ENCODE results near the gene CYP3A5.
A peak's percentile ranks its signal among the peaks of the same experiment; 100 is the strongest.

Gene CYP3A5

GRCh38 chr7:99619571-99620130 is 60.1 kb downstream of the CYP3A5 start:
- peaks cover 82% of the 10 kb centered on the region for H3K4me1 Mint-ChIP-seq

GRCh38 chr7:99618726-99619125 is 61.1 kb downstream of the CYP3A5 start:
- H3K9me3 Mint-ChIP-seq, result no peaks in the 10 kb centered on the region
- H3K27me3 Mint-ChIP-seq, result no peaks in the 10 kb centered on the region
- peaks cover 49% of the 10 kb centered on the region for H3K36me3 Mint-ChIP-seq (ENCODE audit: low read depth)
- DNase-seq (no peak), ATAC-seq (no peak)
- H3K4me3 Mint-ChIP-seq, result peak overlapping the region; percentile 92
- H3K4me1 Mint-ChIP-seq, result peaks cover 74% of the 10 kb centered on the region
- peak overlapping the region; percentile 92 for H3K27ac Mint-ChIP-seq

More at GRCh38 chr7:99619571-99620130, 60.1 kb downstream of the CYP3A5 start:
- Mint-ChIP-seq H3K9me3 (no peaks in the 10 kb centered on the region), H3K27ac (peak overlapping the region; percentile 92), H3K36me3 (ENCODE audit: low read depth) (peaks cover 59% of the 10 kb centered on the region), H3K4me3 (peak overlapping the region; percentile 92), H3K27me3 (no peaks in the 10 kb centered on the region)
- no peak for ATAC-seq
- no peak for DNase-seq

GRCh38 chr7:99617192-99617781 is 62.5 kb downstream of the CYP3A5 start:
- no peaks in the 10 kb centered on the region for H3K9me3 Mint-ChIP-seq
- peak overlapping the region; percentile 92 for H3K27ac Mint-ChIP-seq
- H3K4me3 Mint-ChIP-seq, result peak overlapping the region; percentile 92
- DNase-seq, result no peak
- no peak for ATAC-seq
- peaks cover 36% of the 10 kb centered on the region for H3K36me3 Mint-ChIP-seq (ENCODE audit: low read depth)
- H3K4me1 Mint-ChIP-seq, result peaks cover 60% of the 10 kb centered on the region
- H3K27me3 Mint-ChIP-seq, result no peaks in the 10 kb centered on the region

- Mint-ChIP-seq H3K36me3 (ENCODE audit: low read depth) (peaks cover 31% of the 10 kb centered on the region), H3K4me1 (peaks cover 54% of the 10 kb centered on the region), H3K27ac (peak within 1 kb of the TSS; percentile 92), H3K9me3 (no peaks in the 10 kb centered on the region), H3K27me3 (no peaks in the 10 kb centered on the region), H3K4me3 (peak within 1 kb of the TSS; percentile 92)
- peak; percentile 85 for DNase-seq
- ATAC-seq, result peak; percentile 96
Observed at GRCh38 chr7:99616359-99617191, 63.2 kb downstream of the CYP3A5 start, which contains the start of gene ZSCAN25. TSS of gene ZSCAN25 (plus strand) at chr7:99616946. CDS start at chr7:99619607, 2,661 bp downstream.

GRCh38 chr7:99615989-99616358 is 63.8 kb downstream of the CYP3A5 start:
- H3K27me3 Mint-ChIP-seq, result no peaks in the 10 kb centered on the region
- peaks cover 48% of the 10 kb centered on the region for H3K4me1 Mint-ChIP-seq
- H3K4me3 Mint-ChIP-seq, result peak overlapping the region; percentile 92
- no peaks in the 10 kb centered on the region for H3K9me3 Mint-ChIP-seq
- H3K27ac Mint-ChIP-seq, result peak overlapping the region; percentile 92
- H3K36me3 Mint-ChIP-seq (ENCODE audit: low read depth), result peaks cover 26% of the 10 kb centered on the region
- DNase-seq (no peak), ATAC-seq (no peak)

- Mint-ChIP-seq H3K9me3 (no peaks in the 10 kb centered on the region), H3K27ac (no peak overlapping the region), H3K36me3 (ENCODE audit: low read depth) (peaks cover 16% of the 10 kb centered on the region), H3K4me3 (no peak overlapping the region), H3K4me1 (peaks cover 37% of the 10 kb centered on the region), H3K27me3 (no peaks in the 10 kb centered on the region)
- DNase-seq, result no peak
- ATAC-seq, result no peak
Observed at GRCh38 chr7:99614495-99614894, 65.3 kb downstream of the CYP3A5 start.

- no peaks in the 10 kb centered on the region for H3K4me1 Mint-ChIP-seq
- H3K9me3 Mint-ChIP-seq, result no peaks in the 10 kb centered on the region
- no peak for ATAC-seq
- H3K27me3 Mint-ChIP-seq, result no peaks in the 10 kb centered on the region
- H3K27ac Mint-ChIP-seq, result no peak overlapping the region
- no peaks in the 10 kb centered on the region for H3K36me3 Mint-ChIP-seq (ENCODE audit: low read depth)
- no peak overlapping the region for H3K4me3 Mint-ChIP-seq
- DNase-seq, result no peak
Observed at GRCh38 chr7:99607548-99607947, 72.2 kb downstream of the CYP3A5 start.

- Mint-ChIP-seq H3K9me3 (no peaks in the 10 kb centered on the region), H3K27me3 (no peaks in the 10 kb centered on the region), H3K36me3 (ENCODE audit: low read depth) (no peaks in the 10 kb centered on the region), H3K4me3 (no peak overlapping the region), H3K4me1 (no peaks in the 10 kb centered on the region), H3K27ac (no peak overlapping the region)
- ATAC-seq, result no peak
- DNase-seq, result no peak
Observed at GRCh38 chr7:99606531-99606930, 73.3 kb downstream of the CYP3A5 start.

- Mint-ChIP-seq H3K4me3 (no peak overlapping the region), H3K27me3 (no peaks in the 10 kb centered on the region), H3K4me1 (no peaks in the 10 kb centered on the region), H3K27ac (no peak overlapping the region), H3K36me3 (ENCODE audit: low read depth) (no peaks in the 10 kb centered on the region), H3K9me3 (no peaks in the 10 kb centered on the region)
- no peak for DNase-seq
- ATAC-seq, result no peak
Observed at GRCh38 chr7:99605527-99605926, 74.3 kb downstream of the CYP3A5 start.

GRCh38 chr7:99601656-99602310 is 78.0 kb downstream of the CYP3A5 start:
- no peak for ATAC-seq

GRCh38 chr7:99599836-99600235 is 80.0 kb downstream of the CYP3A5 start:
- Mint-ChIP-seq H3K4me3 (no peak overlapping the region), H3K4me1 (no peaks in the 10 kb centered on the region), H3K27ac (no peak overlapping the region), H3K9me3 (no peaks in the 10 kb centered on the region), H3K36me3 (ENCODE audit: low read depth) (no peaks in the 10 kb centered on the region), H3K27me3 (no peaks in the 10 kb centered on the region)
- DNase-seq (no peak), ATAC-seq (no peak)

More at GRCh38 chr7:99601656-99602310, 78.0 kb downstream of the CYP3A5 start:
- H3K9me3 Mint-ChIP-seq, result no peaks in the 10 kb centered on the region
- no peak overlapping the region for H3K4me3 Mint-ChIP-seq
- H3K36me3 Mint-ChIP-seq (ENCODE audit: low read depth), result no peaks in the 10 kb centered on the region
- H3K27ac Mint-ChIP-seq, result no peak overlapping the region
- no peak for DNase-seq
- no peaks in the 10 kb centered on the region for H3K27me3 Mint-ChIP-seq
- no peaks in the 10 kb centered on the region for H3K4me1 Mint-ChIP-seq
